ENCODE results near the gene CLDND2.

DNA sequence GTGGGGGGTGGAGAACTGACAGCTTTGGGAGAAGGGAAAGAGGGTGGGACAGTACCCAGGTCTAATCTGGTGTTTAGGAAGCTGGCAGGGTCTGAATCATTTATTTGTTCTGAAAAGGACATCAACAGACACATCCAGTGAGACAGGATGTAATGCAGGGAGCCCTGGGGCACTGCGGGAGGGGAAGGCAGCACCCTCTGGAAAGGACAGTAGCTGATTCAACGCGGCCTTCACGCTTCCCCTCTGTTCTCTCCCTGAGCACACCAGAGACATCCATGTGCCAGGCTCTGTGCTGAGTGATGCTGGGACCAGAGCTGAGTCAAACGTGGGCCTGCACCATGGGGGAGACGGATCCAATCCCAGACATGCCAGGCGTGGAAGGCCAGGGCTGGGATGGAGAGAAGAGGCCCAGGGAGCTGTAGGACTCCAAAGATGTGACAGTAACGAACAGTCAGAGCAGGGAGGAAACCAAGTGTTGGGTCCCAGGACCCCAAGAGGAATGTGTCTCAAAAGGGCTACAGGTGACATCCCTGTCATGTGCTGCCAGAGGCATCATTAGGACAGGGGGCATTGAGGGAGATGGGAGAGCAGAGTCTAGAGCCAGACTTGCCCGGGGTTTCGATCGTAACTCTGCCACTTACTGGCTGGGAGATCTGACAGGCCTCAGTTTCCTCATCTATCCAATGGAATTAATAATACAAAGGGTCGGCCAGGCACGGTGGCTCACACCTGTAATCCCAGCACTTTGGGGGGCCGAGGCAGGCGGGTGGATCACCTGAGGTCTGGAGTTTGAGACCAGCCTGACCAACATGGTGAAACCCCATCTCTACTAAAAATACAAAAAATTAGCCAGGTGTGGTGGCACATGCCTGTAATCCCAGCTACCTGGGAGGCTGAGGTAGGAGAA lies 4.3 kb downstream of the CLDND2 start:
- no peak for TF ChIP-seq POLR2A (IDR thresholded peaks at IDR 0.05)
- TF ChIP-seq, protein P1, sequence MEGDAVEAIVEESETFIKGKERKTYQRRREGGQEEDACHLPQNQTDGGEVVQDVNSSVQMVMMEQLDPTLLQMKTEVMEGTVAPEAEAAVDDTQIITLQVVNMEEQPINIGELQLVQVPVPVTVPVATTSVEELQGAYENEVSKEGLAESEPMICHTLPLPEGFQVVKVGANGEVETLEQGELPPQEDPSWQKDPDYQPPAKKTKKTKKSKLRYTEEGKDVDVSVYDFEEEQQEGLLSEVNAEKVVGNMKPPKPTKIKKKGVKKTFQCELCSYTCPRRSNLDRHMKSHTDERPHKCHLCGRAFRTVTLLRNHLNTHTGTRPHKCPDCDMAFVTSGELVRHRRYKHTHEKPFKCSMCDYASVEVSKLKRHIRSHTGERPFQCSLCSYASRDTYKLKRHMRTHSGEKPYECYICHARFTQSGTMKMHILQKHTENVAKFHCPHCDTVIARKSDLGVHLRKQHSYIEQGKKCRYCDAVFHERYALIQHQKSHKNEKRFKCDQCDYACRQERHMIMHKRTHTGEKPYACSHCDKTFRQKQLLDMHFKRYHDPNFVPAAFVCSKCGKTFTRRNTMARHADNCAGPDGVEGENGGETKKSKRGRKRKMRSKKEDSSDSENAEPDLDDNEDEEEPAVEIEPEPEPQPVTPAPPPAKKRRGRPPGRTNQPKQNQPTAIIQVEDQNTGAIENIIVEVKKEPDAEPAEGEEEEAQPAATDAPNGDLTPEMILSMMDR (IDR thresholded peaks at IDR 0.05): no peak

Data from Peyer's patch (tissue), 4 donors.